PC-3 (cell line): ENCODE data around the gene ATE1. TPM values are rescaled to one million over a fixed set of nuclear protein-coding genes. Genes with fewer than 3 reads are reported as not detected.
"Not testable (repeated sequence)": the region's sequence is repeated elsewhere in the genome, so short reads cannot be mapped to it uniquely, and the experiment has no call there.

Experiments used
- ATAC-seq: fragments of 200-7000 bp; cut with Tn5 transposase; 2 replicates; pipeline ENCODE4 v1.9.1; 2020; ENCODE audit warnings: mild to moderate bottlenecking, moderate library complexity
- BruUV-seq: library from RNA; stranded (reverse); fragments of 400-500 nt; replicated peaks from 2 replicates; lab custom pipeline; 2021; lab: Mats Ljungman, UMichigan
- CTCF ChIA-PET: fragments of 300-600 bp; sonication (Branson Sonifier 250); formaldehyde crosslinking; loops from one replicate; lab custom pipeline; 2022; ENCODE audit warnings: antibody characterized with exemption; lab: Charles Lee
- POLR2A ChIA-PET: fragments of 300-600 bp; sonication (Branson Sonifier 250); formaldehyde crosslinking; loops from one replicate; lab custom pipeline; 2022; ENCODE audit warnings: antibody characterized with exemption; ENCODE audit not compliant: unreplicated experiment; lab: Charles Lee
- DNase-seq: peaks from one replicate; pipeline ENCODE4 v3.0.0-alpha.2; 2015
- H2AFZ ChIP-seq: fragments of 300-600 bp; sonication (generic); 2 replicates; pipeline ENCODE4 v1.6.0; 2016; ENCODE audit warnings: antibody characterized with exemption, low read length
- H3F3A ChIP-seq: fragments of 300-600 bp; sonication (generic); one replicate; pipeline ENCODE4 v1.6.0; 2017; ENCODE audit warnings: antibody characterized with exemption, low read length, control low read depth, mild to moderate bottlenecking; ENCODE audit not compliant: unreplicated experiment
- H3K27ac ChIP-seq: fragments of 300-600 bp; sonication (generic); 2 replicates; pipeline ENCODE4 v1.5.1; 2016; ENCODE audit warnings: mild to moderate bottlenecking, low read length
- H3K27me3 ChIP-seq: fragments of 300-600 bp; sonication (generic); 2 replicates; pipeline ENCODE4 v1.6.1; 2016; ENCODE audit warnings: low read length, mixed read lengths
- H3K36me3 ChIP-seq: fragments of 300-600 bp; sonication (generic); 2 replicates; pipeline ENCODE4 v1.6.1; 2016; ENCODE audit warnings: low read depth, mixed run types, low read length, mixed read lengths
- H3K4me1 ChIP-seq: fragments of 300-600 bp; sonication (generic); 2 replicates; pipeline ENCODE4 v1.5.1; 2016; ENCODE audit warnings: low read length; ENCODE audit not compliant: insufficient read depth
- H3K4me2 ChIP-seq: fragments of 300-600 bp; sonication (generic); 2 replicates; pipeline ENCODE4 v1.6.0; 2016; ENCODE audit warnings: low read length
- H3K4me3 ChIP-seq: fragments of 300-600 bp; sonication (generic); 2 replicates; pipeline ENCODE4 v1.5.1; 2016; ENCODE audit warnings: mild to moderate bottlenecking, low read length, mixed read lengths
- H3K79me2 ChIP-seq: fragments of 300-600 bp; sonication (generic); 2 replicates; pipeline ENCODE4 v1.6.1; 2017; ENCODE audit warnings: low read length, mixed read lengths
- H3K9ac ChIP-seq: fragments of 300-600 bp; sonication (generic); 2 replicates; pipeline ENCODE4 v1.6.0; 2016; ENCODE audit warnings: mild to moderate bottlenecking, low read length
- H3K9me2 ChIP-seq: fragments of 300-600 bp; sonication (generic); replicated peaks from 2 replicates; pipeline ENCODE4 v1.6.1; 2016; ENCODE audit warnings: mixed run types, low read length, mixed read lengths
- H3K9me3 ChIP-seq: fragments of 300-600 bp; sonication (generic); 2 replicates; pipeline ENCODE4 v1.6.1; 2016; ENCODE audit warnings: low read length, mixed read lengths
- H4K20me1 ChIP-seq: fragments of 300-600 bp; sonication (generic); 2 replicates; pipeline ENCODE4 v1.6.1; 2016; ENCODE audit warnings: low read length, mixed read lengths
- EZH2 ChIP-seq: fragments of 300-600 bp; sonication (generic); IDR thresholded peaks from one replicate; pipeline ENCODE4 v1.6.1; 2017; ENCODE audit warnings: antibody characterized with exemption, mild to moderate bottlenecking, low read length; ENCODE audit not compliant: unreplicated experiment
- EZH2phosphoT487 ChIP-seq: fragments of 300-600 bp; sonication (generic); IDR thresholded peaks from 2 replicates; pipeline ENCODE4 v1.6.1; 2018; ENCODE audit warnings: mild to moderate bottlenecking, antibody characterized with exemption, low read length, borderline replicate concordance
- intact Hi-C: fragments of 100-400 bp; cut with micrococcal nuclease; formaldehyde crosslinking; loops from 2 replicates; pipeline ENCODE4 v1.9.0; 2023
- total RNA-seq: library from RNA; depleted of rRNA; stranded (reverse); fragments of >200 nt; gene quantifications from 2 replicates; pipeline ENCODE4 v1.2.3, GENCODE V29; 2014
- TF ChIP-seq, protein P1 (sequence below): fragments of 300-600 bp; sonication (generic); conservative IDR thresholded peaks from 2 replicates; pipeline ENCODE4 v1.5.1; 2017; ENCODE audit warnings: antibody characterized with exemption, low read depth, mild to moderate bottlenecking, low read length

ATE1 gene
- total RNA-seq, 1 experiment from 2014 or later: 12.8 TPM

DNA sequence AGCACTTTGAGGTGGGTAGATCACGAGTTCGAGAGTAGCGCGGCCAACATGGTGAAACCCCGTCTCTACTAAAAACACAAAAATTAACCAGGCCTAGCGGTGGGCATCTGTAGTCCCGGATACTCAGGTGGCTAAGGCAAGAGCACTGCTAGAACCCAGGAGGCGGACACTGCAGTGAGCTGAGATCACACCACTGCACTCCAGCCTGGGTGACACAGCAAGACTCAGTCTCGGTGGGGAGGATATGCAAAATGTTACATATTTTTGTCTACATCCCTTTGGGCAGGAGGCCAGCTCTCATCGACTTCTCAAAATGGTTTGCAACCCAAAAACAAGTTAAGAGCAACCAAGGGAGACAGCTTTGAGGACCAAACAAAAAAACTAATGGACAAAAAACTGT lies 8.2 kb downstream of the ATE1 start:
- Histone ChIP-seq H3K9me2 (no peaks in the 10 kb centered on the region), H3K27ac (no peak overlapping the region), H3K36me3 (no peaks in the 10 kb centered on the region; the same call in none of the 2 replicates), H4K20me1 (no peaks in the 10 kb centered on the region), H3K79me2 (peaks cover 17% of the 10 kb centered on the region), H3K9me3 (no peaks in the 10 kb centered on the region), H3K4me3 (no peak overlapping the region), H2AFZ (no peak overlapping the region), H3K27me3 (no peaks in the 10 kb centered on the region), H3F3A (no peaks in the 10 kb centered on the region), H3K4me1 (no peaks in the 10 kb centered on the region), H3K9ac (no peak overlapping the region), H3K4me2 (no peak overlapping the region)
- TF ChIP-seq EZH2phosphoT487 (no peak), EZH2 (no peak)
- TF ChIP-seq, protein P1, sequence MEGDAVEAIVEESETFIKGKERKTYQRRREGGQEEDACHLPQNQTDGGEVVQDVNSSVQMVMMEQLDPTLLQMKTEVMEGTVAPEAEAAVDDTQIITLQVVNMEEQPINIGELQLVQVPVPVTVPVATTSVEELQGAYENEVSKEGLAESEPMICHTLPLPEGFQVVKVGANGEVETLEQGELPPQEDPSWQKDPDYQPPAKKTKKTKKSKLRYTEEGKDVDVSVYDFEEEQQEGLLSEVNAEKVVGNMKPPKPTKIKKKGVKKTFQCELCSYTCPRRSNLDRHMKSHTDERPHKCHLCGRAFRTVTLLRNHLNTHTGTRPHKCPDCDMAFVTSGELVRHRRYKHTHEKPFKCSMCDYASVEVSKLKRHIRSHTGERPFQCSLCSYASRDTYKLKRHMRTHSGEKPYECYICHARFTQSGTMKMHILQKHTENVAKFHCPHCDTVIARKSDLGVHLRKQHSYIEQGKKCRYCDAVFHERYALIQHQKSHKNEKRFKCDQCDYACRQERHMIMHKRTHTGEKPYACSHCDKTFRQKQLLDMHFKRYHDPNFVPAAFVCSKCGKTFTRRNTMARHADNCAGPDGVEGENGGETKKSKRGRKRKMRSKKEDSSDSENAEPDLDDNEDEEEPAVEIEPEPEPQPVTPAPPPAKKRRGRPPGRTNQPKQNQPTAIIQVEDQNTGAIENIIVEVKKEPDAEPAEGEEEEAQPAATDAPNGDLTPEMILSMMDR: no peak
- no peak for ATAC-seq
- intact Hi-C loops: no loop called here
- DNase-seq: no peak
- ChIA-PET CTCF (no interaction called here), POLR2A (no interaction called here)
- no TSS peak for BruUV-seq

DNA sequence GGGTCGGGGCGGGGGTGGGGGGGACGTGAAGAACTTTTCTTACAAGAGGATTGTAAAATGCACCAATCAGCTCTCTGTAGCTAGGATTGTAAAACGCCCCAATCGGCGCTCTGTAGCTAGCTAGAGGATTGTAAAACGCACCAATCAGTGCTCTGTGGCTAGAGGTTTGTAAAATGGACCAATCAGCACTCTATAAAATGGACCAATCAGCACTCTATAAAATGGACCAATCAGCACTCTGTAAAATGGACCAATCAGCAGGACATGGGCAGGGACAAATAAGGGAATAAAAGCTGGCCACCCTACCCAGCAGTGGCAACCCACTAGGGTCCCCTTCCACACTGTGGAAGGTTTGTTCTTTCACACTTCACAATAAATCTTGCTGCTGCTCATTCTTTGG lies 9.0 kb downstream of the ATE1 start:
- H3K36me3 ChIP-seq, H3K9me3 ChIP-seq, CTCF ChIA-PET, H4K20me1 ChIP-seq, H3F3A ChIP-seq, intact Hi-C loops, H3K4me2 ChIP-seq, H3K4me1 ChIP-seq, H3K9ac ChIP-seq, H2AFZ ChIP-seq, POLR2A ChIA-PET, DNase-seq, H3K4me3 ChIP-seq, ATAC-seq, H3K9me2 ChIP-seq, BruUV-seq, H3K27me3 ChIP-seq, H3K27ac ChIP-seq: not testable (repeated sequence)
- 0 out of 2 replicates have a peak, but pooled peaks cover 11% of the 10 kb centered on the region for H3K79me2 ChIP-seq

DNA sequence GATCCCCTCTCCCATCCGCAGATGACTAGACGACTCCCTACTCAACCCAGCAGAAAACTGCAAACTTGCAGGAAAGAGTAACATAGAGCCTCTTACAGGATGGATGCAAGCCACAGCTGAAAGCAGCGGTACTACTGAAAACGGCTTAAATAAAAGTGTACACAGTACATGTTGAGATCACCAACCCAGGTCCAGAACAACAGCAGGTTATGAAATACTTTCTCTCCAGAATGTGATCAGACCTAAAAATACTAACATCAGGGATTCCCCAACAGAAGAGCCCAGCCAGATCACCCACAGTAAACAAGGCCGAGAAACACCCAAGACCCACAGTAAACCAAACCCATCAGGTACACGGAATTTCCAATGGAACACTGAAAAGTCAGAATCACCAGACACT lies 13.2 kb downstream of the ATE1 start:
- Histone ChIP-seq H4K20me1 (no peaks in the 10 kb centered on the region), H3K4me2 (no peak overlapping the region), H3K9me3 (no peaks in the 10 kb centered on the region), H3K4me1 (peaks cover 10% of the 10 kb centered on the region), H3K79me2 (0 out of 2 replicates have a peak, but pooled peaks cover 3% of the 10 kb centered on the region), H3F3A (no peaks in the 10 kb centered on the region), H3K9ac (no peak overlapping the region), H2AFZ (no peak overlapping the region), H3K27ac (no peak overlapping the region), H3K27me3 (no peaks in the 10 kb centered on the region), H3K4me3 (no peak overlapping the region), H3K9me2 (no peaks in the 10 kb centered on the region), H3K36me3 (no peaks in the 10 kb centered on the region; the same call in none of the 2 replicates)
- TF ChIP-seq, protein P1: no peak
- TF ChIP-seq EZH2phosphoT487 (no peak), EZH2 (no peak)
- no TSS peak for BruUV-seq
- POLR2A ChIA-PET: no interaction called here
- intact Hi-C loops: no loop called here
- DNase-seq (no peak), ATAC-seq (no peak)
- CTCF ChIA-PET: interaction anchor here (0.7 kb wide), 1 partner anchor 127 kb away, joined by 4 read pairs; no protein-coding TSS in a partner anchor
